Spleen (tissue), 11 donors: ENCODE results near the gene CNNM2. TPM values are rescaled to one million over a fixed set of nuclear protein-coding genes. Genes with fewer than 3 reads are reported as not detected.
"Not testable (repeated sequence)": the region's sequence is repeated elsewhere in the genome, so short reads cannot be mapped to it uniquely, and the experiment has no call there.

Experiments used
- DNase-seq: peaks from one replicate; pipeline ENCODE4 v3.0.0-alpha.2; 2020
- H3K27ac ChIP-seq, 8 donors: fragments of 200-600 bp; sonication (generic) in 7 of 8; 1 replicate in 4 of 8; 2 replicates in 4 of 8; pipeline versions ENCODE4 v1.5.0 to v1.8.0; 2016 to 2021; ENCODE audit warnings: inconsistent platforms in 4 of 8, mild to moderate bottlenecking in 4 of 8, moderate library complexity in 1 of 8
- H3K27me3 ChIP-seq, 7 donors: fragments of 200-600 bp; sonication (generic) in 6 of 7; replicated peaks in 1 of 7; 1 replicate in 4 of 7; 2 replicates in 3 of 7; pipeline versions ENCODE4 v1.5.0 to v1.8.0; 2016 to 2021; ENCODE audit warnings: inconsistent platforms in 3 of 7, mild to moderate bottlenecking in 1 of 7
- H3K36me3 ChIP-seq, 6 donors: fragments of 200-600 bp; sonication (generic) in 5 of 6; 1 replicate in 4 of 6; 2 replicates in 2 of 6; pipeline versions ENCODE4 v1.5.0 to v1.8.0; 2016 to 2021; ENCODE audit warnings: inconsistent platforms in 2 of 6
- H3K4me1 ChIP-seq, 6 donors: fragments of 200-600 bp; sonication (generic) in 5 of 6; 1 replicate in 3 of 6; 2 replicates in 3 of 6; pipeline versions ENCODE4 v1.5.0 to v1.8.0; 2016 to 2021; ENCODE audit warnings: inconsistent platforms in 3 of 6
- H3K4me3 ChIP-seq, 8 donors: fragments of 200-600 bp; sonication (generic) in 7 of 8; 1 replicate in 4 of 8; 2 replicates in 4 of 8; pipeline versions ENCODE4 v1.5.0 to v1.8.0; 2016 to 2021; ENCODE audit warnings: inconsistent platforms in 4 of 8, mild to moderate bottlenecking in 4 of 8, moderate library complexity in 2 of 8
- H3K9me3 ChIP-seq, 8 donors: fragments of 200-600 bp; sonication (generic) in 7 of 8; 1 replicate in 4 of 8; 2 replicates in 4 of 8; pipeline versions ENCODE4 v1.5.0 to v1.8.0; 2016 to 2021; ENCODE audit warnings: inconsistent platforms in 4 of 8
- CTCF ChIP-seq, 11 experiments: fragments of 200-600 bp in 7 of 11; fragments of 450-650 bp in 4 of 11; sonication (generic) in 4 of 11; IDR thresholded peaks in 8 of 11; conservative IDR thresholded peaks in 3 of 11; 1 replicate in 7 of 11; 2 replicates in 4 of 11; pipeline versions ENCODE4 v1.4.0 to v1.8.0; 2016 to 2021; ENCODE audit warnings: antibody characterized with exemption in 11 of 11, inconsistent platforms in 4 of 11, mild to moderate bottlenecking in 1 of 11
- POLR2A ChIP-seq, 3 donors: fragments of 450-650 bp; IDR thresholded peaks; one replicate each; pipeline ENCODE4 v1.5.1; 2017; ENCODE audit warnings: antibody characterized with exemption in 3 of 3, mild to moderate bottlenecking in 1 of 3
- POLR2AphosphoS5 ChIP-seq, 3 donors: sonication (generic); formaldehyde crosslinking; IDR thresholded peaks; one replicate each; pipeline ENCODE4 v1.5.1; 2017; ENCODE audit warnings: antibody characterized with exemption in 3 of 3
- WGBS, 5 donors: extraction: QIAGEN DNeasy Blood & Tissue Kit in 3 of 5; methylation state at CpG; one replicate each; pipeline versions ENCODE4 v1.1.5 to v1.1.7; 2013 to 2018; 5-methylcytosine and 5-hydroxymethylcytosine counted together
- intact Hi-C: fragments of 100-400 bp; cut with DNase I; formaldehyde crosslinking; loops from one replicate; pipeline ENCODE4 v1.15.0; 2023; ENCODE audit warnings: low total_unique reads
- polyA plus RNA-seq, 3 donors: library from polyadenylated mRNA; stranded (reverse); fragments of 200-250 nt; gene quantifications; one replicate each; pipeline ENCODE4 v1.2.1, GENCODE V29; 2013
- total RNA-seq, 7 donors: library from RNA; depleted of rRNA in 3 of 7; stranded (reverse); fragments of >200 nt in 3 of 7; fragmentation: NEBNext Ultra II Directional in 4 of 7; extraction: Animal tissue kit (Norgen Biotek cat#: 25700) in 4 of 7; gene quantifications; one replicate each; pipeline versions ENCODE4 v1.1.0 to v1.2.1, GENCODE V29; 2016 to 2021
- donor health status: healthy with polysubstance abuse.
- donor health status: DM: no; HTN: no; CAD: no; lungs with moderate emphysema.
- donor health status: DM: no; HTN: no; CAD: no.
- donor health status: Bipolar disorder and iron deficiency.
- donor health status: healthy.
- donor health status: DM: no; HTN: no; CAD: no.
- donor health status: DM: yes; HTN: yes; CAD: no.

The CNNM2 gene
- total and polyA plus RNA-seq, 10 donors, result 0.65 to 9.9 (median 7.5) TPM

DNA sequence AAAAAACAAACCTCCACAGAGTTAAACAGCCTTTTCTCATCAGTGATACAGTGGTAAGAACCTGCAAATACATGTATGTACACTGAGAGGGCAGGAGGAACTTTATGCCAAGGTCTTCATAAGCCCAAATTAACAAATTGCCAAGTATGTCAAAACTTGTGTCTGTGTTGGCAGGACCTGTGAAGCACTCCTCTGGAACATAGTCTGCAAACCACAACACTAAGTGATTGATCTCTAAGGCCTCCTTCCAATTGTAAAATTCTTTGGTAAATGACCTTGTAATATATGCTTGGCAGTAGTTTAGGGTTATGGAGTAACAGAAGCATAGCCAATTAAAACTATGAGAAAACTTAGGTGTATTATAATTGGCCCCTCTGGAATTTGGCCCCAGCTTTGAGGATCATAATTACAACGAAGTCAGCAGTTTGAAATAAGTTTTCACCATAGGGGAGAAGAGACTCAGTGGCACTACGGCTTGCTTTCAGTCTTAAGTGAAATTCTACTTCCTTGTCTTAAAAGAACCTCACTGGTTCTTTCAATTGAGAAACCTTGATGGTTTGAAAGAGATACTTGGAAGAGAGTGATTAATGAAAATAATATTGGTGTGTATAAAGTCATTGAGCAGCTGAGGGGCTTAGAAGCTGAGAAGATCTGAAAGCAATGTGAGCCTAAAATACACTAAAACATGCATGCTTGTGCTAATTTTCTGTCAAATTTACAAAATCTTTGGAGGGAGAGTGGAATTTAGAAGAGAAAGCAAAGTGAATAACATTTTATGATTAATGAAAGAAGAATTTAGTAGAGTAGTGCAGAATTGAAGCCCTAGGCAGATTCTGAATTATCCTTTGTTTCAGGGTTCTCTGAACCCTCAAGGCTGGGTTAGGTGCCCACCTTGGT is 57.6 kb downstream of the CNNM2 start:
- no peaks in the 10 kb centered on the region for H3K36me3 ChIP-seq
- no peaks in the 10 kb centered on the region for H3K4me1 ChIP-seq
- H3K27me3 ChIP-seq, result no peaks in the 10 kb centered on the region
- H3K9me3 ChIP-seq, result no peaks in the 10 kb centered on the region
- H3K4me3 ChIP-seq, result no peak overlapping the region
- DNase-seq, result no peak
- 72 to 89% (median 81%) methylated on average over 2 of the region's 2 CpGs for WGBS, 5 donors
- no peak for TF ChIP-seq POLR2A (IDR thresholded peaks at IDR 0.05)
- no peak overlapping the region for H3K27ac ChIP-seq
- intact Hi-C loops, result no loop called here

DNA sequence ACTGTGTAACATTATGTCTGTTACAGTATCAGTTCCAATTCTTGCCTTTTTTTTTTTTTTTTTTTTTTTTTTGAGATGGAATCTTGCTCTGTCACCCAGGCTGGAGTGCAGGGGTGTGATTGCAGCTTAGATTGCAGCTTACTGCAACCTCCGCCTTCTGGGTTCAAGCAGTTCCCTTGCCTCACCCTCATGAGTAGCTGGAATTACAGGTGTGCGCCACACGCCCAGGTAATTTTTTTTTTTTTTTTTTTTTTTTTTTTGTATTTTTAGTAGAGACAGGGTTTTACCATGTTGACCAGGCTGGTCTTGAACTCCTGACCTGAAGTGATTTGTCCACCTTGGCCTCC is 58.3 kb downstream of the CNNM2 start:
- H3K9me3 ChIP-seq, DNase-seq, H3K4me3 ChIP-seq, H3K36me3 ChIP-seq, intact Hi-C loops, H3K4me1 ChIP-seq, H3K27ac ChIP-seq, H3K27me3 ChIP-seq: not testable (repeated sequence)
- 56 to 100% (median 95%) methylated on average over 3 of the region's 3 CpGs for WGBS, 5 donors

- TF ChIP-seq CTCF (IDR thresholded peaks at IDR 0.05 in 8 of 11, conservative IDR thresholded peaks at IDR 0.05 in 3 of 11) (no peak), POLR2A (IDR thresholded peaks at IDR 0.05) (no peak), POLR2AphosphoS5 (IDR thresholded peaks at IDR 0.05) (no peak)
- Histone ChIP-seq H3K4me1 (no peaks in the 10 kb centered on the region), H3K27ac (no peak overlapping the region), H3K9me3 (no peaks in the 10 kb centered on the region), H3K4me3 (no peak overlapping the region), H3K27me3 (no peaks in the 10 kb centered on the region), H3K36me3 (no peaks in the 10 kb centered on the region)
- 88 to 99% (median 92%) methylated on average over 2 of the region's 2 CpGs for WGBS, 5 donors
- no peak for DNase-seq
- intact Hi-C loops, result no loop called here
These were observed 64.2 kb downstream of the CNNM2 start for GRCh38 chr10:102982296-102982695.

GRCh38 chr10:102984086-102984485 is 66.0 kb downstream of the CNNM2 start:
- WGBS, 5 donors, result 93 to 98% (median 97%) methylated on average over 1 of the region's 1 CpG
- no peaks in the 10 kb centered on the region for H3K9me3 ChIP-seq
- DNase-seq, result no peak
- H3K36me3 ChIP-seq, result no peaks in the 10 kb centered on the region
- no peaks in the 10 kb centered on the region for H3K4me1 ChIP-seq
- TF ChIP-seq CTCF (IDR thresholded peaks at IDR 0.05 in 8 of 11, conservative IDR thresholded peaks at IDR 0.05 in 3 of 11), result no peak
- no peak for TF ChIP-seq POLR2AphosphoS5 (IDR thresholded peaks at IDR 0.05)
- no peak for TF ChIP-seq POLR2A (IDR thresholded peaks at IDR 0.05)
- H3K27ac ChIP-seq, result no peak overlapping the region
- H3K27me3 ChIP-seq, result no peaks in the 10 kb centered on the region
- intact Hi-C loops, result no loop called here
- H3K4me3 ChIP-seq, result no peak overlapping the region

- intact Hi-C loops, result no loop called here
- no peak overlapping the region for H3K4me3 ChIP-seq
- H3K27ac ChIP-seq, result no peak overlapping the region
- no peaks in the 10 kb centered on the region for H3K4me1 ChIP-seq
- TF ChIP-seq POLR2A (IDR thresholded peaks at IDR 0.05) (no peak), CTCF (IDR thresholded peaks at IDR 0.05 in 8 of 11, conservative IDR thresholded peaks at IDR 0.05 in 3 of 11) (no peak), POLR2AphosphoS5 (IDR thresholded peaks at IDR 0.05) (no peak)
- no peaks in the 10 kb centered on the region for H3K36me3 ChIP-seq
- WGBS, 5 donors, result 88 to 100% (median 94%) methylated on average over 1 of the region's 1 CpG
- DNase-seq, result no peak
- H3K9me3 ChIP-seq, result no peaks in the 10 kb centered on the region
- H3K27me3 ChIP-seq, result no peaks in the 10 kb centered on the region
These were observed 67.7 kb downstream of the CNNM2 start for GRCh38 chr10:102985811-102986210.
